ENCODE results near the gene MIS18A.

- TF ChIP-seq CTCF (IDR thresholded peaks at IDR 0.05) (no peak), POLR2A (IDR thresholded peaks at IDR 0.05) (no peak)
These were observed 41.9 kb upstream of the MIS18A start for GRCh38 chr21:32320726-32321125.
